ENCODE results near the gene SHISA7.

The SHISA7 gene

DNA sequence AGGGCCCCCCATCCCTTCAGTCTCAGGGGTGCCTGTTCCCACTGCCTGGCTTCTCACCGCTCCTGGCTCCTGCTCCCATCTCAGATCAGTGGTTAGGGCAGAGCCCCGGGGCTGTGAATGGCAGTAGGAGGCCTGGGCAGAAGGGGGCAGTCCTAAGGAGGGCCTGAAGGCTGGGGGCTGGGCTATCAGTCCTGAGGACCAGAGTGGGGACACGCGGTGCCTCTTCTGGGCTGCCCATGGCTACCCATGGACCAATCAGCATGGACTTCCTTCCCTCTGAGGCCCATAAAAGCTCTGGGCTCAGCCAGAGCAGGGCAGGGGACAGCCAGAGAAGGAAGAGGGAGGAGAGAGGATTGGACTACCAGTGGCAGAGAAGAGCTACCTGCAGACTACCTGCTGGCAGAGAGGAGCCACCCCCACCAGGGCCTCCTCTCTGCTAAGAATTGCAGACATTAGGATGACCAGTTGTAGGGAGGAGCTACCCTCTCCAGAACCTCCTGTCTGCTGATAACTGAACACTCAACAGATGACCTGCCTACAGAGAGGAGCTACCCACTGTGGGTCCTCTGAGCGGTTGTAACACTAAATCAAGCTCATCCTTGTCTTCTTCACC, 23.4 kb downstream of the SHISA7 start:
- Histone ChIP-seq H3K36me3 (ENCODE audit: control insufficient read depth in 2 of 2, insufficient read depth in 1 of 2, low read length in 2 of 2) (no peaks in the 10 kb centered on the region), H3K9me3 (ENCODE audit: control insufficient read depth, insufficient read depth, low read depth, low read length) (no peaks in the 10 kb centered on the region), H3K27ac (ENCODE audit: extremely low read depth, low read depth, low read length) (no peak overlapping the region), H3K4me3 (ENCODE audit: low read depth, low read length) (no peak overlapping the region), H3K4me1 (ENCODE audit: control insufficient read depth, insufficient read depth, low read length) (no peaks in the 10 kb centered on the region)
- ChIA-PET POLR2A (interaction anchor here (0.6 to 1.5 kb wide), 4 partner anchors 11 to 157 kb away, joined by 3 to 5 read pairs (median 4); partner anchors contain the start of gene UBE2S), CTCF (interaction anchor here (0.6 to 4.2 kb wide), 9 partner anchors 9 to 279 kb away, joined by 3 to 58 read pairs (median 4); no protein-coding TSS in a partner anchor)
- TF ChIP-seq, protein P1, sequence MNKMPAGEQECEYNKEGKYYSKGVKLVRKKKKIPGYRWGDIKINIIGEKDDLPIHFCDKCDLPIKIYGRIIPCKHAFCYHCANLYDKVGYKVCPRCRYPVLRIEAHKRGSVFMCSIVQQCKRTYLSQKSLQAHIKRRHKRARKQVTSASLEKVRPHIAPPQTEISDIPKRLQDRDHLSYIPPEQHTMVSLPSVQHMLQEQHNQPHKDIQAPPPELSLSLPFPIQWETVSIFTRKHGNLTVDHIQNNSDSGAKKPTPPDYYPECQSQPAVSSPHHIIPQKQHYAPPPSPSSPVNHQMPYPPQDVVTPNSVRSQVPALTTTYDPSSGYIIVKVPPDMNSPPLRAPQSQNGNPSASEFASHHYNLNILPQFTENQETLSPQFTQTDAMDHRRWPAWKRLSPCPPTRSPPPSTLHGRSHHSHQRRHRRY (tag by site-specific recombination; IDR thresholded peaks at IDR 0.05) = no peak
- TF ChIP-seq, protein P2, sequence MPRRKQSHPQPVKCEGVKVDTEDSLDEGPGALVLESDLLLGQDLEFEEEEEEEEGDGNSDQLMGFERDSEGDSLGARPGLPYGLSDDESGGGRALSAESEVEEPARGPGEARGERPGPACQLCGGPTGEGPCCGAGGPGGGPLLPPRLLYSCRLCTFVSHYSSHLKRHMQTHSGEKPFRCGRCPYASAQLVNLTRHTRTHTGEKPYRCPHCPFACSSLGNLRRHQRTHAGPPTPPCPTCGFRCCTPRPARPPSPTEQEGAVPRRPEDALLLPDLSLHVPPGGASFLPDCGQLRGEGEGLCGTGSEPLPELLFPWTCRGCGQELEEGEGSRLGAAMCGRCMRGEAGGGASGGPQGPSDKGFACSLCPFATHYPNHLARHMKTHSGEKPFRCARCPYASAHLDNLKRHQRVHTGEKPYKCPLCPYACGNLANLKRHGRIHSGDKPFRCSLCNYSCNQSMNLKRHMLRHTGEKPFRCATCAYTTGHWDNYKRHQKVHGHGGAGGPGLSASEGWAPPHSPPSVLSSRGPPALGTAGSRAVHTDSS (tag by site-specific recombination; IDR thresholded peaks at IDR 0.05) = no peak
- TF ChIP-seq HOXC10 (CRISPR knock-in tag; IDR thresholded peaks at IDR 0.05) = no peak

DNA sequence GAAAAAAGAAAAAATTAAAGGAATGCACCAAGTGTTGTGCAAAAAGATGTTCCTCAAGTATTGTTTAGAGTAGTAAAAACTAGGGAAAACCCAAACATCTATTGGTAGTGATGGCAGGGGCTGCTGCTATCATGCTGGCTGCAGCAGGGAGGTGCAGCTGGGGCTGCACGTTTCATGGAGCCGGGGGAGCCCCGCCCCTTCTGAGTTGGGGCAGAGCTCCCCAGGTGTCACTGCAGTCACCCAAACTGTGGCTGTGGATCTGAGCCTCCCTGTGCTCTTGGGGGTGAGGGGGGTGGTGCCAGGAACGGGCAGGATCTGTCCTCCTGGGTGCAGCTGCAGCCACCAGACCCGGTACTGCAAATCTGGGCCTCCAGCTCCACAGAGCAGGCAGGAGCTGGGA, 24.0 kb downstream of the SHISA7 start:
- CTCF ChIA-PET = interaction anchor here (0.6 to 4.2 kb wide), 21 partner anchors 9 to 545 kb away, joined by 3 to 58 read pairs (median 7); partner anchors contain the start of genes DNAAF3, FCAR and PPP6R1
- POLR2A ChIA-PET = interaction anchor here (0.7 to 1.4 kb wide), 3 partner anchors 12 to 156 kb away, joined by 4 to 11 read pairs (median 5); partner anchors contain the start of gene UBE2S
- H3K4me1 ChIP-seq (ENCODE audit: control insufficient read depth, insufficient read depth, low read length) = no peaks in the 10 kb centered on the region
- no peak overlapping the region for H3K4me3 ChIP-seq (ENCODE audit: low read depth, low read length)
- H3K36me3 ChIP-seq (ENCODE audit: control insufficient read depth in 2 of 2, insufficient read depth in 1 of 2, low read length in 2 of 2) = no peaks in the 10 kb centered on the region
- no peak overlapping the region for H3K27ac ChIP-seq (ENCODE audit: extremely low read depth, low read depth, low read length)
- H3K9me3 ChIP-seq (ENCODE audit: control insufficient read depth, insufficient read depth, low read depth, low read length) = no peaks in the 10 kb centered on the region
- TF ChIP-seq ZNF561 (tag by site-specific recombination; IDR thresholded peaks at IDR 0.05; ENCODE audit: borderline replicate concordance) (no peak), ZNF223 (tag by site-specific recombination; IDR thresholded peaks at IDR 0.05) (no peak), ZNF785 (tag by site-specific recombination; IDR thresholded peaks at IDR 0.05) (no peak), ZNF341 (tag by site-specific recombination; IDR thresholded peaks at IDR 0.05; ENCODE audit: low read depth) (no peak), ZNF792 (tag by site-specific recombination; IDR thresholded peaks at IDR 0.05) (no peak), ZNF571 (tag by site-specific recombination; IDR thresholded peaks at IDR 0.05) (no peak), ZNF292 (tag by site-specific recombination; IDR thresholded peaks at IDR 0.05; ENCODE audit: borderline replicate concordance, low read depth) (no peak), ZNF133 (tag by site-specific recombination; IDR thresholded peaks at IDR 0.05) (no peak), ZBTB21 (tag by site-specific recombination; IDR thresholded peaks at IDR 0.05) (no peak), ZNF510 (tag by site-specific recombination; IDR thresholded peaks at IDR 0.05; ENCODE audit: insufficient replicate concordance) (no peak), KLF16 (tag by site-specific recombination; IDR thresholded peaks at IDR 0.05) (no peak), ZNF19 (tag by site-specific recombination; IDR thresholded peaks at IDR 0.05; ENCODE audit: low read depth) (no peak), BCL11B (tag by site-specific recombination; IDR thresholded peaks at IDR 0.05; ENCODE audit: low read depth) (no peak)
- TF ChIP-seq, protein P3, sequence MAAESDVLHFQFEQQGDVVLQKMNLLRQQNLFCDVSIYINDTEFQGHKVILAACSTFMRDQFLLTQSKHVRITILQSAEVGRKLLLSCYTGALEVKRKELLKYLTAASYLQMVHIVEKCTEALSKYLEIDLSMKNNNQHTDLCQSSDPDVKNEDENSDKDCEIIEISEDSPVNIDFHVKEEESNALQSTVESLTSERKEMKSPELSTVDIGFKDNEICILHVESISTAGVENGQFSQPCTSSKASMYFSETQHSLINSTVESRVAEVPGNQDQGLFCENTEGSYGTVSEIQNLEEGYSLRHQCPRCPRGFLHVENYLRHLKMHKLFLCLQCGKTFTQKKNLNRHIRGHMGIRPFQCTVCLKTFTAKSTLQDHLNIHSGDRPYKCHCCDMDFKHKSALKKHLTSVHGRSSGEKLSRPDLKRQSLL (tag by site-specific recombination; IDR thresholded peaks at IDR 0.05) = no peak
- TF ChIP-seq, protein P4, sequence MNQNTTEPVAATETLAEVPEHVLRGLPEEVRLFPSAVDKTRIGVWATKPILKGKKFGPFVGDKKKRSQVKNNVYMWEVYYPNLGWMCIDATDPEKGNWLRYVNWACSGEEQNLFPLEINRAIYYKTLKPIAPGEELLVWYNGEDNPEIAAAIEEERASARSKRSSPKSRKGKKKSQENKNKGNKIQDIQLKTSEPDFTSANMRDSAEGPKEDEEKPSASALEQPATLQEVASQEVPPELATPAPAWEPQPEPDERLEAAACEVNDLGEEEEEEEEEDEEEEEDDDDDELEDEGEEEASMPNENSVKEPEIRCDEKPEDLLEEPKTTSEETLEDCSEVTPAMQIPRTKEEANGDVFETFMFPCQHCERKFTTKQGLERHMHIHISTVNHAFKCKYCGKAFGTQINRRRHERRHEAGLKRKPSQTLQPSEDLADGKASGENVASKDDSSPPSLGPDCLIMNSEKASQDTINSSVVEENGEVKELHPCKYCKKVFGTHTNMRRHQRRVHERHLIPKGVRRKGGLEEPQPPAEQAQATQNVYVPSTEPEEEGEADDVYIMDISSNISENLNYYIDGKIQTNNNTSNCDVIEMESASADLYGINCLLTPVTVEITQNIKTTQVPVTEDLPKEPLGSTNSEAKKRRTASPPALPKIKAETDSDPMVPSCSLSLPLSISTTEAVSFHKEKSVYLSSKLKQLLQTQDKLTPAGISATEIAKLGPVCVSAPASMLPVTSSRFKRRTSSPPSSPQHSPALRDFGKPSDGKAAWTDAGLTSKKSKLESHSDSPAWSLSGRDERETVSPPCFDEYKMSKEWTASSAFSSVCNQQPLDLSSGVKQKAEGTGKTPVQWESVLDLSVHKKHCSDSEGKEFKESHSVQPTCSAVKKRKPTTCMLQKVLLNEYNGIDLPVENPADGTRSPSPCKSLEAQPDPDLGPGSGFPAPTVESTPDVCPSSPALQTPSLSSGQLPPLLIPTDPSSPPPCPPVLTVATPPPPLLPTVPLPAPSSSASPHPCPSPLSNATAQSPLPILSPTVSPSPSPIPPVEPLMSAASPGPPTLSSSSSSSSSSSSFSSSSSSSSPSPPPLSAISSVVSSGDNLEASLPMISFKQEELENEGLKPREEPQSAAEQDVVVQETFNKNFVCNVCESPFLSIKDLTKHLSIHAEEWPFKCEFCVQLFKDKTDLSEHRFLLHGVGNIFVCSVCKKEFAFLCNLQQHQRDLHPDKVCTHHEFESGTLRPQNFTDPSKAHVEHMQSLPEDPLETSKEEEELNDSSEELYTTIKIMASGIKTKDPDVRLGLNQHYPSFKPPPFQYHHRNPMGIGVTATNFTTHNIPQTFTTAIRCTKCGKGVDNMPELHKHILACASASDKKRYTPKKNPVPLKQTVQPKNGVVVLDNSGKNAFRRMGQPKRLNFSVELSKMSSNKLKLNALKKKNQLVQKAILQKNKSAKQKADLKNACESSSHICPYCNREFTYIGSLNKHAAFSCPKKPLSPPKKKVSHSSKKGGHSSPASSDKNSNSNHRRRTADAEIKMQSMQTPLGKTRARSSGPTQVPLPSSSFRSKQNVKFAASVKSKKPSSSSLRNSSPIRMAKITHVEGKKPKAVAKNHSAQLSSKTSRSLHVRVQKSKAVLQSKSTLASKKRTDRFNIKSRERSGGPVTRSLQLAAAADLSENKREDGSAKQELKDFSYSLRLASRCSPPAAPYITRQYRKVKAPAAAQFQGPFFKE (tag by site-specific recombination; IDR thresholded peaks at IDR 0.05; ENCODE audit: borderline replicate concordance) = no peak
- TF ChIP-seq, protein P5, sequence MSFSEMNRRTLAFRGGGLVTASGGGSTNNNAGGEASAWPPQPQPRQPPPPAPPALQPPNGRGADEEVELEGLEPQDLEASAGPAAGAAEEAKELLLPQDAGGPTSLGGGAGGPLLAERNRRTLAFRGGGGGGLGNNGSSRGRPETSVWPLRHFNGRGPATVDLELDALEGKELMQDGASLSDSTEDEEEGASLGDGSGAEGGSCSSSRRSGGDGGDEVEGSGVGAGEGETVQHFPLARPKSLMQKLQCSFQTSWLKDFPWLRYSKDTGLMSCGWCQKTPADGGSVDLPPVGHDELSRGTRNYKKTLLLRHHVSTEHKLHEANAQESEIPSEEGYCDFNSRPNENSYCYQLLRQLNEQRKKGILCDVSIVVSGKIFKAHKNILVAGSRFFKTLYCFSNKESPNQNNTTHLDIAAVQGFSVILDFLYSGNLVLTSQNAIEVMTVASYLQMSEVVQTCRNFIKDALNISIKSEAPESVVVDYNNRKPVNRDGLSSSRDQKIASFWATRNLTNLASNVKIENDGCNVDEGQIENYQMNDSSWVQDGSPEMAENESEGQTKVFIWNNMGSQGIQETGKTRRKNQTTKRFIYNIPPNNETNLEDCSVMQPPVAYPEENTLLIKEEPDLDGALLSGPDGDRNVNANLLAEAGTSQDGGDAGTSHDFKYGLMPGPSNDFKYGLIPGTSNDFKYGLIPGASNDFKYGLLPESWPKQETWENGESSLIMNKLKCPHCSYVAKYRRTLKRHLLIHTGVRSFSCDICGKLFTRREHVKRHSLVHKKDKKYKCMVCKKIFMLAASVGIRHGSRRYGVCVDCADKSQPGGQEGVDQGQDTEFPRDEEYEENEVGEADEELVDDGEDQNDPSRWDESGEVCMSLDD (tag by site-specific recombination; IDR thresholded peaks at IDR 0.05) = no peak
